Endometrial microvascular endothelial cells (primary cell): ENCODE data around the gene RGS7BP. TPM values are rescaled to one million over a fixed set of nuclear protein-coding genes. Genes with fewer than 3 reads are reported as not detected.

Experiments
- total RNA-seq: library from RNA; depleted of rRNA; stranded (reverse); fragments of >200 nt; gene quantifications from one replicate; pipeline ENCODE4 v1.2.3, GENCODE V29; 2015; ENCODE audit errors: inconsistent ontology term

Gene RGS7BP
- total RNA-seq, 1 donor from 2014 or later: 7.0 TPM

Other genes with a start within 250 kb of the RGS7BP start
- not detected for gene SHISAL2B, start 184.5 kb downstream of the RGS7BP start, total RNA-seq